ENCODE results near the gene LYSMD4. TPM values are rescaled to one million over a fixed set of nuclear protein-coding genes. Genes with fewer than 3 reads are reported as not detected.
A peak's percentile ranks its signal among the peaks of the same experiment; 100 is the strongest.

LYSMD4 gene
- total and polyA plus RNA-seq, 2 donors (not counting 1 experiment from before 2014, with no cell fraction given), result 7.0 to 12.6 TPM

DNA sequence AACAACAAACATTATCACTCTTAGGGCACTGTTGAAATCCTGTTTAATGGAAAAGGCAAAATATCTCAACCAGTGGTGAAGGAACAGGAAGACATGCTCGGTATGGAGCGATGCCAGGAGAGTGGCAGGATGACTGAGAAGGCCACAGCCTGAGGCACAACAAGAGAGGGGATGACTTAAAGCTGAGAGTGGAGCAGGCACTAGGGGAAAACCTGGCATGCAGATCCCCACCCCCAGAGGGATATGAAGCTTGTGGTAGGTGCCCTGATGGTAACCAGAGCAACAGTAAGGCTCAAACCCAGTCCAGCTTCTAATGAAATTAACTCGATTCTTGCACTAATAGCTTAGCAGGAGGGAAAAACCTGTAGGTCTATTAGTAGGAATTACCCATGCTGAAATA is 40.4 kb downstream of the LYSMD4 start:
- H3K4me2 ChIP-seq (ENCODE audit: extremely low read depth, insufficient read depth, low read length), result no peak overlapping the region
- no peaks in the 10 kb centered on the region for H4K20me1 ChIP-seq (ENCODE audit: control insufficient read depth, extremely low read depth, insufficient read depth, low read length)
- H2AFZ ChIP-seq (ENCODE audit: low read length), result no peak overlapping the region
- H3K27me3 ChIP-seq (ENCODE audit: control insufficient read depth, insufficient read depth, low read length), result no peaks in the 10 kb centered on the region
- H3K79me2 ChIP-seq (ENCODE audit: control insufficient read depth, insufficient read depth, low read length), result no peaks in the 10 kb centered on the region
- no peak for DNase-seq (ENCODE audit: low read depth in 2 of 2)
- TF ChIP-seq CTCF (conservative IDR thresholded peaks at IDR 0.05 in 1 of 2, IDR thresholded peaks at IDR 0.05 in 1 of 2; ENCODE audit: low read depth in 1 of 2, low read length in 2 of 2), result no peak
- TF ChIP-seq EZH2 (IDR thresholded peaks at IDR 0.05; ENCODE audit: low read length, missing control alignments), result no peak
- no peak overlapping the region for H3K4me3 ChIP-seq (replicated peaks in 1 of 4; ENCODE audit: control extremely low read depth in 1 of 4, insufficient read depth in 1 of 4, low read depth in 3 of 4, low read length in 4 of 4)
- no peaks in the 10 kb centered on the region for H3K9me3 ChIP-seq (ENCODE audit: control insufficient read depth, insufficient read depth, low read depth, low read length)
- no peaks in the 10 kb centered on the region for H3K4me1 ChIP-seq (ENCODE audit: control insufficient read depth, extremely low read depth, insufficient read depth, low read length)
- no peak overlapping the region for H3K27ac ChIP-seq (ENCODE audit: insufficient read depth, low read length)
- no peak overlapping the region for H3K9ac ChIP-seq (ENCODE audit: insufficient read depth, low read length)
- H3K36me3 ChIP-seq (ENCODE audit: control insufficient read depth, insufficient read depth, low read length), result peaks cover 5% of the 10 kb centered on the region

DNA sequence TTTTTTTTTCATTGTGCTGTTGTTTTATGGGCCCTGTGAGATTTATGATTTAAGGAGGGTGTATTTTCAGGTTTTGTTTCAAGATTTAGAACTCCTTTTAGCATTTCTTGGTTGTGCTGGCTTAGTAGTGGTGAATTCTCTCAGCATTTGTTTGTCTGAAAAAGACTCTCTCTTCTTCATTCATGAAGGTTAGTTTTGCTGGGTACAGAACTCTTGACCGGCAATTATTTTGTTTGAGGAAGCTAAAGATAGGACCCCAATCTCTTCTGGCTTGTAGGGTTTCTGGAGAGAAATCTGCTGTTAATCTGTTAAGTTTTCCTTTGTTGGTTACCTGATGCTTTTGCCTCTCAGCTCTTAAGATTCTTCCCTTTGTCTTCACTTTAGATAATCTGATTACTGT is 46.9 kb downstream of the LYSMD4 start:
- DNase-seq (ENCODE audit: low read depth in 2 of 2), result no peak
- no peaks in the 10 kb centered on the region for H3K4me1 ChIP-seq (ENCODE audit: control insufficient read depth, extremely low read depth, insufficient read depth, low read length)
- H3K4me2 ChIP-seq (ENCODE audit: extremely low read depth, insufficient read depth, low read length), result no peak overlapping the region
- H2AFZ ChIP-seq (ENCODE audit: low read length), result no peak overlapping the region
- TF ChIP-seq CTCF (conservative IDR thresholded peaks at IDR 0.05 in 1 of 2, IDR thresholded peaks at IDR 0.05 in 1 of 2; ENCODE audit: low read depth in 1 of 2, low read length in 2 of 2) (no peak), EZH2 (IDR thresholded peaks at IDR 0.05; ENCODE audit: low read length, missing control alignments) (no peak)
- H3K27me3 ChIP-seq (ENCODE audit: control insufficient read depth, insufficient read depth, low read length), result no peaks in the 10 kb centered on the region
- H3K9ac ChIP-seq (ENCODE audit: insufficient read depth, low read length), result no peak overlapping the region
- H3K79me2 ChIP-seq (ENCODE audit: control insufficient read depth, insufficient read depth, low read length), result no peaks in the 10 kb centered on the region
- no peaks in the 10 kb centered on the region for H3K9me3 ChIP-seq (ENCODE audit: control insufficient read depth, insufficient read depth, low read depth, low read length)
- H3K4me3 ChIP-seq (replicated peaks in 1 of 4; ENCODE audit: control extremely low read depth in 1 of 4, insufficient read depth in 1 of 4, low read depth in 3 of 4, low read length in 4 of 4), result no peak overlapping the region
- no peaks in the 10 kb centered on the region for H4K20me1 ChIP-seq (ENCODE audit: control insufficient read depth, extremely low read depth, insufficient read depth, low read length)
- H3K27ac ChIP-seq (ENCODE audit: insufficient read depth, low read length), result no peak overlapping the region
- peaks cover 4% of the 10 kb centered on the region for H3K36me3 ChIP-seq (ENCODE audit: control insufficient read depth, insufficient read depth, low read length)

GRCh38 chr15:99683000-99683670 is 50.1 kb downstream of the LYSMD4 start:
- Histone ChIP-seq H3K27ac (ENCODE audit: insufficient read depth, low read length) (no peak overlapping the region), H2AFZ (ENCODE audit: low read length) (no peak overlapping the region), H3K36me3 (ENCODE audit: control insufficient read depth, insufficient read depth, low read length) (peaks cover 2% of the 10 kb centered on the region), H3K4me3 (replicated peaks in 1 of 4; ENCODE audit: control extremely low read depth in 1 of 4, insufficient read depth in 1 of 4, low read depth in 3 of 4, low read length in 4 of 4) (no peak overlapping the region), H3K9ac (ENCODE audit: insufficient read depth, low read length) (no peak overlapping the region), H3K9me3 (ENCODE audit: control insufficient read depth, insufficient read depth, low read depth, low read length) (no peaks in the 10 kb centered on the region), H3K4me2 (ENCODE audit: extremely low read depth, insufficient read depth, low read length) (no peak overlapping the region), H3K79me2 (ENCODE audit: control insufficient read depth, insufficient read depth, low read length) (no peaks in the 10 kb centered on the region), H4K20me1 (ENCODE audit: control insufficient read depth, extremely low read depth, insufficient read depth, low read length) (no peaks in the 10 kb centered on the region), H3K4me1 (ENCODE audit: control insufficient read depth, extremely low read depth, insufficient read depth, low read length) (no peaks in the 10 kb centered on the region), H3K27me3 (ENCODE audit: control insufficient read depth, insufficient read depth, low read length) (no peaks in the 10 kb centered on the region)
- no peak for TF ChIP-seq CTCF (conservative IDR thresholded peaks at IDR 0.05 in 1 of 2, IDR thresholded peaks at IDR 0.05 in 1 of 2; ENCODE audit: low read depth in 1 of 2, low read length in 2 of 2)
- TF ChIP-seq EZH2 (IDR thresholded peaks at IDR 0.05; ENCODE audit: low read length, missing control alignments), result no peak
- peak in 1 of 2 donors; percentile 81 for DNase-seq (ENCODE audit: low read depth in 2 of 2)

Measured in fibroblast of lung (primary cell).